Measurements from ENCODE around the gene ADORA3. TPM values are rescaled to one million over a fixed set of nuclear protein-coding genes. Genes with fewer than 3 reads are reported as not detected.

The ADORA3 gene
- total RNA-seq, 1 experiment from 2014 or later, result not detected

GRCh38 chr1:111475701-111476100 is 27.7 kb downstream of the ADORA3 start:
- DNase-seq (ENCODE audit: low read depth), result no peak

GRCh38 chr1:111474521-111474920 is 28.9 kb downstream of the ADORA3 start:
- no peak for DNase-seq (ENCODE audit: low read depth)

GRCh38 chr1:111474106-111474505 is 29.3 kb downstream of the ADORA3 start:
- no peak for DNase-seq (ENCODE audit: low read depth)

- DNase-seq (ENCODE audit: low read depth), result no peak
Measured at GRCh38 chr1:111471538-111471937, 31.9 kb downstream of the ADORA3 start.

- no peak for DNase-seq (ENCODE audit: low read depth)
Measured at GRCh38 chr1:111471012-111471411, 32.4 kb downstream of the ADORA3 start.

GRCh38 chr1:111470596-111470995 is 32.8 kb downstream of the ADORA3 start:
- no peak for DNase-seq (ENCODE audit: low read depth)

- no peak for DNase-seq (ENCODE audit: low read depth)
Measured at GRCh38 chr1:111469539-111469938, 33.9 kb downstream of the ADORA3 start.

- no peak for DNase-seq (ENCODE audit: low read depth)
Measured at GRCh38 chr1:111468717-111469100, 34.7 kb downstream of the ADORA3 start.

GRCh38 chr1:111467865-111468716 is 35.3 kb downstream of the ADORA3 start:
- DNase-seq (ENCODE audit: low read depth), result no peak

GRCh38 chr1:111466480-111466879 is 37.0 kb downstream of the ADORA3 start:
- DNase-seq (ENCODE audit: low read depth), result no peak

- no peak for DNase-seq (ENCODE audit: low read depth)
Measured at GRCh38 chr1:111465754-111466153, 37.7 kb downstream of the ADORA3 start.

- peak; percentile 69 for DNase-seq (ENCODE audit: low read depth)
Measured at GRCh38 chr1:111463029-111463683, 40.3 kb downstream of the ADORA3 start.

- DNase-seq (ENCODE audit: low read depth), result no peak
Measured at GRCh38 chr1:111462370-111463028, 40.9 kb downstream of the ADORA3 start.

- no peak for DNase-seq (ENCODE audit: low read depth)
Measured at GRCh38 chr1:111461765-111462164, 41.7 kb downstream of the ADORA3 start.

GRCh38 chr1:111455642-111456031 is 47.8 kb downstream of the ADORA3 start:
- DNase-seq (ENCODE audit: low read depth), result no peak

- no peak for DNase-seq (ENCODE audit: low read depth)
Measured at GRCh38 chr1:111454859-111455641, 48.4 kb downstream of the ADORA3 start.

GRCh38 chr1:111453706-111454105 is 49.7 kb downstream of the ADORA3 start:
- DNase-seq (ENCODE audit: low read depth), result no peak

- no peak for DNase-seq (ENCODE audit: low read depth)
Measured at GRCh38 chr1:111452581-111452980, 50.9 kb downstream of the ADORA3 start.

GRCh38 chr1:111450185-111450584 is 53.2 kb downstream of the ADORA3 start:
- DNase-seq (ENCODE audit: low read depth), result no peak

- DNase-seq (ENCODE audit: low read depth), result no peak
Measured at GRCh38 chr1:111449703-111450017, 53.8 kb downstream of the ADORA3 start.

All from Daoy (cell line).